Measurements from ENCODE around the gene AAK1.

DNA sequence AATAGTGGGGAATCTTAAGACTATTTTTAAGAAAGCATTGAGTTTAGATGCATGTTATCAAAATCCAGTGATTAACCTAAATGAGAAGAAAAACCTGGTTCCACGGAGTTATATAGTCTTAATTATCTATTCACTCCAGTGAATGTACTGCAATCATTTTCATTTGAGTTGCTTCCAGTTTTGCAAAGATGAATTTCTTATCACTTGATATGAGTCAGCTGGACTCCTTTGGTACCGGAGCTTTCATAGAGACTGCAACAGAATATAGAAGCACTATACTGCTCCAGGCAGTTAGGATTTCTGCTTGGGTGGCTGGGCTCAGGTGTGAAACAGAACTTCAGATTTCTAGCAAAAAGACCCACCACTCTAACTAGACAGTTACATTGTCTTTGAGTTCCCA, 114.1 kb downstream of the AAK1 start:
- TF ChIP-seq, protein P1, sequence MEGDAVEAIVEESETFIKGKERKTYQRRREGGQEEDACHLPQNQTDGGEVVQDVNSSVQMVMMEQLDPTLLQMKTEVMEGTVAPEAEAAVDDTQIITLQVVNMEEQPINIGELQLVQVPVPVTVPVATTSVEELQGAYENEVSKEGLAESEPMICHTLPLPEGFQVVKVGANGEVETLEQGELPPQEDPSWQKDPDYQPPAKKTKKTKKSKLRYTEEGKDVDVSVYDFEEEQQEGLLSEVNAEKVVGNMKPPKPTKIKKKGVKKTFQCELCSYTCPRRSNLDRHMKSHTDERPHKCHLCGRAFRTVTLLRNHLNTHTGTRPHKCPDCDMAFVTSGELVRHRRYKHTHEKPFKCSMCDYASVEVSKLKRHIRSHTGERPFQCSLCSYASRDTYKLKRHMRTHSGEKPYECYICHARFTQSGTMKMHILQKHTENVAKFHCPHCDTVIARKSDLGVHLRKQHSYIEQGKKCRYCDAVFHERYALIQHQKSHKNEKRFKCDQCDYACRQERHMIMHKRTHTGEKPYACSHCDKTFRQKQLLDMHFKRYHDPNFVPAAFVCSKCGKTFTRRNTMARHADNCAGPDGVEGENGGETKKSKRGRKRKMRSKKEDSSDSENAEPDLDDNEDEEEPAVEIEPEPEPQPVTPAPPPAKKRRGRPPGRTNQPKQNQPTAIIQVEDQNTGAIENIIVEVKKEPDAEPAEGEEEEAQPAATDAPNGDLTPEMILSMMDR (IDR thresholded peaks at IDR 0.05; ENCODE audit: insufficient read depth, low read length, poor library complexity, severe bottlenecking) = no peak
- TF ChIP-seq EZH2phosphoT487 (conservative IDR thresholded peaks at IDR 0.05; ENCODE audit: low read length) = no peak
